LNCAP (cell line): ENCODE measurements around the gene MCM3.

ENCODE experiments used
- TF ChIP-seq, protein P1 (sequence below): fragments of 450-650 bp; IDR thresholded peaks from 2 replicates; pipeline ENCODE4 v1.5.1; 2017; ENCODE audit warnings: mild to moderate bottlenecking

Gene MCM3

DNA sequence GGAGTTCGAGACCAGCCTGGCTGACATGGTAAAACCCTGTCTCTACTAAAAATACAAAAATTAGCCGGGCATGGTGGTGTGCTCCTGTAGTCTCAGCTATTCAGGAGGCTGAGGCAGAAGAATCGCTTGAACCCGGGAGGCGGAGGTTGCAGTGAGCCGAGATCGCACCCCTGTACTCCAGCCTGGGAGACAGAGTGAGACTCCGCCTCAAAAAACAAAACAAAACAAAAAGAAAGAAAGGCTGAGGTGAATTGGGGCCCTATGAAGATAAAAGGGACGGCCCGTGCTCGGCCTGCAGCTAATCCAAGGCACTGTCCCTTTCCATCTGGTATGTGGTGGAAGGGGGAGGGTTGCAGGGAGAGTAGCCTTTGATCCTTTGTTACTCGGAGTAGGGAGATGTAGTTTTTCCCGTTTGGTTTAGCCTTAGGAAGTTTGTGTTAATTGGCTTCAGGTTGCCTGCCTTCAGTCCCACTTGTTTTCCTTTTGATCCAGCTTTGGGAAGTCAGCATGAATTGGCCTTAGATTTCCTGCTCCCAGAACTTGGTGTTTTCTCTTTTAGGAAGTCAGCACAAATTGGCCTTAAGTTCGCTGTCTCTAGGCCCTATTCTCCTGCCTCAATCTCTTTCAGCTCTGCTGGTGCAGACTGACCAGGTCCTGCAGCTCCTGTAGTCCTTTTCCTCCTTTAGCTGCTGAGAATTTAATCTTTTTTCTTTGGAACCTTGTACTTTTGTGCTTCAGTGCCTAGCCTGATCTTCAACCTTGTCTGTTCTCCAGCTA lies 41.3 kb upstream of the MCM3 start:
- TF ChIP-seq, protein P1, sequence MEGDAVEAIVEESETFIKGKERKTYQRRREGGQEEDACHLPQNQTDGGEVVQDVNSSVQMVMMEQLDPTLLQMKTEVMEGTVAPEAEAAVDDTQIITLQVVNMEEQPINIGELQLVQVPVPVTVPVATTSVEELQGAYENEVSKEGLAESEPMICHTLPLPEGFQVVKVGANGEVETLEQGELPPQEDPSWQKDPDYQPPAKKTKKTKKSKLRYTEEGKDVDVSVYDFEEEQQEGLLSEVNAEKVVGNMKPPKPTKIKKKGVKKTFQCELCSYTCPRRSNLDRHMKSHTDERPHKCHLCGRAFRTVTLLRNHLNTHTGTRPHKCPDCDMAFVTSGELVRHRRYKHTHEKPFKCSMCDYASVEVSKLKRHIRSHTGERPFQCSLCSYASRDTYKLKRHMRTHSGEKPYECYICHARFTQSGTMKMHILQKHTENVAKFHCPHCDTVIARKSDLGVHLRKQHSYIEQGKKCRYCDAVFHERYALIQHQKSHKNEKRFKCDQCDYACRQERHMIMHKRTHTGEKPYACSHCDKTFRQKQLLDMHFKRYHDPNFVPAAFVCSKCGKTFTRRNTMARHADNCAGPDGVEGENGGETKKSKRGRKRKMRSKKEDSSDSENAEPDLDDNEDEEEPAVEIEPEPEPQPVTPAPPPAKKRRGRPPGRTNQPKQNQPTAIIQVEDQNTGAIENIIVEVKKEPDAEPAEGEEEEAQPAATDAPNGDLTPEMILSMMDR = no peak

DNA sequence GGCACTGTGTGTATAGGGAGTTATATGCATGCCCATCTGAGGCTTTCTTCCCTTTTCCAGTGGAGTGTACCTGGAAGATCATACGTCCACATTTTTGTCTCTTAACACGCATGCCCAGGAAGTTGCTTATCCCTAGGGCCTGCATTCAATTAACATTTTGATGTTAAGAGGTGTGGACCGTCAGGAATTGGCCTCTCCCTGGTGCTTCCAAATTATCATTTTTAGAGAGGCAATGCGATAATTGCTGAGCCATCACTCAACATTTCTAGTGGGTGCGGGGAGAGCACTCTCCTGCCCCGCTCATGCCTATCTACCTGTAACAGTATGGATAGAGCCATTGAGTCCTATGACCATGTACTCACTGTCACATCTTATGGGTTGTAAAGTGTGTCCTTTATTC lies 39.6 kb upstream of the MCM3 start:
- TF ChIP-seq, protein P1 = no peak

DNA sequence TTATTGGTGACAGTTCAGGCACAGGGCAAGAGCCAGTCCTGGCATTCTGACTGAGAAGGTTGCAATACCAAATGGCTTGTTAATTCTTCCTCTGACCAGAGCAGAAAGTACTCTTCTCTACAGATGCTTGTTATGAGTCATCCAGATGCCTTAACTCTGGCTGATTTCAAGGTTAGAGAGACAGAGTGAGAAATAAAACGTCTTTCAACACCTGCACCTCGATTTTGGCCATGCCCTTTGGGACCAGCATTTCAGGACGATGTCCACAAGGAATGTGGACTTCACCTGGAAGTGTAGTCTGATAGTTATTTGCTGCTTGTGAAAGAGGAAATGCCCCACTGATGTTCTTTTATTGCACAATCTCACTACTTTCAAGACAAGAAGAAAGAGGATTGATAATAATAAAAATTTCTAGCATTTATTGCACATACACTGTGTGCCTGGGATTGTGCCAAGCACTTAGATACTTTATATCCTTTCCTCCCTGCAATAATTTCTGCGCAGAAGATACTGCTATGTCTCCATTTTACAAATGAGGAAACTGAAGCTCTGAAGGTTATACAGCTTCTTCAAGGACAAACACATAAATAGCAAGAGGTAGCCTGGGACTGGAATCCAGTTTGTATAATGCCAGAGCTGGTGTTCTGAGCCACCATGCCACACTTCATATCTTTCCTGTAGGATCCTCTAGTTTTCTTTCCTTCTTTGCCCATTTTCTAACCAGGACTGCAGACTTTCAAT lies 33.5 kb upstream of the MCM3 start:
- TF ChIP-seq, protein P1 = no peak

DNA sequence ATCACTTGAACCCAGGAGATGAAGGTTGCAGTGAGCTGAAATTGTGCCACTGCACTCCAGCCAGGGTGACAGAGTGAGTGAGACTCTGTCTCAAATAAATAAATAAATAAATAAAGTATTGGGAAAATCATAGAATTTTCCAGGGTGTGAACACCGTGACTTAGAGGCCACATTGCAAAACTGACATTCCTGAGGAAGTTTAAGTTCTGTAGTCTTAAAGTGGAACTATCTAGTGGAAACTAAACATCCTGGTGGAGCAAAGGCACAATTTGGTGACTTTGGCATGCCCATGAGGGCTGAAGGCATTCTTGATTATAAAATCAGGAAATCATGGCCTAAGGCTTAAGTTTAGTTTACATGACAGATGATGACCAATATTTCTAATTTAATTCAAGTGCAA lies 32.7 kb upstream of the MCM3 start:
- TF ChIP-seq, protein P1 = no peak

DNA sequence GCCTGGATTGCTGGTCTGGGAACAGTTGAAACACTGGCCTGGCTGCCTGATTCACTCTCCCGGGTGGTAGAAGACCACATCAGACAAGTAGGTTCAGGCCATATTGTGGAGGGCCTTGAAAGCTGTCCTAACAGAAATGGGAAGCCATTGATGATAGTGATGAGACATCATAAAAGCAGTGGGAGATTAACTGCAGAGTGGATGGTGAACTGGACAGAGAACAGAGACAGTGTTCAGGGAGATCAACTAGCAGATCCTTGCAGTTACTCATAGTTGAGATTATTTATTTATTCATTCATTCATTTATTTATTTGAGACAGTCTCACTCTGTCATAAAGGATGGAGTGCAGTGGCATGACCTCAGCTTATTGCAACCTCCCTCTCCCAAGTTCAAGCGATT lies 30.2 kb upstream of the MCM3 start:
- TF ChIP-seq, protein P1 = no peak

DNA sequence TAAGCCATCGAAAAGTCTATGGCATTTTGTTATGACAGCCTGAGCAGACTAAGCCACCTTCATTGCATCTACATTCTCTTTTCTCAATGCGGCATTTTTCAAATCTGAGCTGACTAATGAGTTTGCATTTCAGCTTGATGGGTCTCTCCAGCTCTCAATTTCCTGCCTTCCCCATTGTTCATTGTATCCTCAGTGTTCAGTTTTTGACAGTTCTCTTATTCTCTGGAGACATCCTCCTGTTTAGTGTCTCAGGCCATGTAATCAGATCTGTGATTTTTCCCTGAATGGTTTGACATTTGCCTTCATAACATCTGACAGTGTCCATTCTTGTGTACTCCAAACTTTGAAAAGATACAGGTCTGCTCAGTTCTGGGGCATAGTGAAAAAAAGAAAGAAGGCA lies 27.9 kb upstream of the MCM3 start:
- TF ChIP-seq, protein P1 = no peak

DNA sequence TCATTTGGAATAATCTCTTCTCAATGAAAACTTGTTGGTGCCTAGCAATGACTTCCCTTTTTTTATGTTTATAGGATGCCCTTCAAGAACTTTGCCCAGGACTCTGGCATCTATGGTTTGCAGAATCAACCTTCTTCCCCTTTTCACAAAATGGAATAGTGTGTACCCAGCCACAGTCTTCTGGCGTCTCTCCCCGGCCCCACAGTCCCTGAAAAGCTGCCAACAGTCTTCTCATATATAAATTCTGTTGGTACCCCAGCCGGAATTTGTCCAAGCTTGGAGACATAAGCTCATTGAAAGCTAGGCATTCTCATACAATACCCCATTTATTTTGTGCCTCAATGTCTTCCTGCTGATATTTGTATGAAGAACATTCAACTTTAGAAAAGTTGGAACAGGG lies 26.4 kb upstream of the MCM3 start:
- TF ChIP-seq, protein P1 = no peak
